ENCODE measurements around the gene ANKRD26. TPM values are rescaled to one million over a fixed set of nuclear protein-coding genes. Genes with fewer than 3 reads are reported as not detected.

The ANKRD26 gene
- total RNA-seq, 1 experiment from 2014 or later, result 2.9 TPM

GRCh38 chr10:27134371-27134770 lies 34.1 kb upstream of the ANKRD26 start:
- Histone ChIP-seq H3K27ac (ENCODE audit: low read length) (no peak overlapping the region), H2AFZ (ENCODE audit: low read length) (no peak overlapping the region), H3K36me3 (ENCODE audit: low read depth, low read length) (peaks cover 48% of the 10 kb centered on the region), H3K9me3 (ENCODE audit: low read length) (no peaks in the 10 kb centered on the region), H3K79me2 (ENCODE audit: low read length) (no peaks in the 10 kb centered on the region), H3K4me1 (ENCODE audit: insufficient read depth, low read length) (no peaks in the 10 kb centered on the region), H3K9me2 (replicated peaks; ENCODE audit: low read length) (no peaks in the 10 kb centered on the region), H3K27me3 (ENCODE audit: low read length) (no peaks in the 10 kb centered on the region), H3F3A (ENCODE audit: low read length, unreplicated experiment) (no peaks in the 10 kb centered on the region), H3K4me2 (ENCODE audit: low read length) (no peak overlapping the region), H4K20me1 (ENCODE audit: low read length) (no peaks in the 10 kb centered on the region), H3K9ac (ENCODE audit: low read length) (no peak overlapping the region), H3K4me3 (ENCODE audit: low read length) (no peak overlapping the region)
- CTCF ChIA-PET, result no interaction called here
- DNase-seq (no peak), ATAC-seq (no peak)
- POLR2A ChIA-PET (ENCODE audit: unreplicated experiment), result no interaction called here
- no peak for TF ChIP-seq EZH2 (IDR thresholded peaks at IDR 0.05; ENCODE audit: low read length, unreplicated experiment)
- no peak for TF ChIP-seq EZH2phosphoT487 (IDR thresholded peaks at IDR 0.05; ENCODE audit: borderline replicate concordance, low read length)
- TF ChIP-seq, protein P1, sequence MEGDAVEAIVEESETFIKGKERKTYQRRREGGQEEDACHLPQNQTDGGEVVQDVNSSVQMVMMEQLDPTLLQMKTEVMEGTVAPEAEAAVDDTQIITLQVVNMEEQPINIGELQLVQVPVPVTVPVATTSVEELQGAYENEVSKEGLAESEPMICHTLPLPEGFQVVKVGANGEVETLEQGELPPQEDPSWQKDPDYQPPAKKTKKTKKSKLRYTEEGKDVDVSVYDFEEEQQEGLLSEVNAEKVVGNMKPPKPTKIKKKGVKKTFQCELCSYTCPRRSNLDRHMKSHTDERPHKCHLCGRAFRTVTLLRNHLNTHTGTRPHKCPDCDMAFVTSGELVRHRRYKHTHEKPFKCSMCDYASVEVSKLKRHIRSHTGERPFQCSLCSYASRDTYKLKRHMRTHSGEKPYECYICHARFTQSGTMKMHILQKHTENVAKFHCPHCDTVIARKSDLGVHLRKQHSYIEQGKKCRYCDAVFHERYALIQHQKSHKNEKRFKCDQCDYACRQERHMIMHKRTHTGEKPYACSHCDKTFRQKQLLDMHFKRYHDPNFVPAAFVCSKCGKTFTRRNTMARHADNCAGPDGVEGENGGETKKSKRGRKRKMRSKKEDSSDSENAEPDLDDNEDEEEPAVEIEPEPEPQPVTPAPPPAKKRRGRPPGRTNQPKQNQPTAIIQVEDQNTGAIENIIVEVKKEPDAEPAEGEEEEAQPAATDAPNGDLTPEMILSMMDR (conservative IDR thresholded peaks at IDR 0.05; ENCODE audit: low read depth, low read length), result no peak
- BruUV-seq (replicated peaks), result no TSS peak
- intact Hi-C loops (cut with micrococcal nuclease), result no loop called here

DNA sequence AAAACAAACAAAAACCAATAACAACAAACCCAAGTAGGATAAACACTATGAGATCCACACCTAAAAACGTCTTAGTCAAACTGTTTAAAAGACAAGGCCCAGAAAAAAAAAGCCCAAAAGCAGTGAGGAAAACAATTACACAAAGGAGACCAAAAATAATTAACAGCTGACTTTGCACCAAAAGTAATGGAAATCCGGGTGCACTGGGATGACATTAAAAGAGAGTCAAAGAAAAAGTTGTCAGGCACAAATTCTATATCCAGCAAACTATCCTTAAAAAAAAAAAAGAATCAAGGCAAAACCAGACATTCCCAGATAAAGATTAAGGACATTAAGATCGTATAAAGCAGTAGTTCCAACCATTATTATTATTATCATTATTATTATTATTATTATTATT lies 7.9 kb upstream of the ANKRD26 start:
- H3K4me3 ChIP-seq (ENCODE audit: low read length), result no peak overlapping the region
- H3K9me2 ChIP-seq (replicated peaks; ENCODE audit: low read length), result no peaks in the 10 kb centered on the region
- peaks cover 12% of the 10 kb centered on the region; the same call in 1 of the 2 replicates for H3K36me3 ChIP-seq (ENCODE audit: low read depth, low read length)
- intact Hi-C loops (cut with micrococcal nuclease), result no loop called here
- no peak overlapping the region for H3K9ac ChIP-seq (ENCODE audit: low read length)
- TF ChIP-seq EZH2phosphoT487 (IDR thresholded peaks at IDR 0.05; ENCODE audit: borderline replicate concordance, low read length), result no peak
- no peak for TF ChIP-seq EZH2 (IDR thresholded peaks at IDR 0.05; ENCODE audit: low read length, unreplicated experiment)
- TF ChIP-seq, protein P1 (conservative IDR thresholded peaks at IDR 0.05; ENCODE audit: low read depth, low read length), result no peak
- no peaks in the 10 kb centered on the region for H3K27me3 ChIP-seq (ENCODE audit: low read length)
- POLR2A ChIA-PET (ENCODE audit: unreplicated experiment), result no interaction called here
- BruUV-seq (replicated peaks), result no TSS peak
- no peak overlapping the region for H2AFZ ChIP-seq (ENCODE audit: low read length)
- ATAC-seq, result no peak
- no peaks in the 10 kb centered on the region for H4K20me1 ChIP-seq (ENCODE audit: low read length)
- H3K9me3 ChIP-seq (ENCODE audit: low read length), result no peaks in the 10 kb centered on the region
- H3K79me2 ChIP-seq (ENCODE audit: low read length), result no peaks in the 10 kb centered on the region
- H3K27ac ChIP-seq (ENCODE audit: low read length), result no peak overlapping the region
- H3F3A ChIP-seq (ENCODE audit: low read length, unreplicated experiment), result no peaks in the 10 kb centered on the region
- no peaks in the 10 kb centered on the region for H3K4me1 ChIP-seq (ENCODE audit: insufficient read depth, low read length)
- H3K4me2 ChIP-seq (ENCODE audit: low read length), result no peak overlapping the region
- no peak for DNase-seq
- CTCF ChIA-PET, result no interaction called here

DNA sequence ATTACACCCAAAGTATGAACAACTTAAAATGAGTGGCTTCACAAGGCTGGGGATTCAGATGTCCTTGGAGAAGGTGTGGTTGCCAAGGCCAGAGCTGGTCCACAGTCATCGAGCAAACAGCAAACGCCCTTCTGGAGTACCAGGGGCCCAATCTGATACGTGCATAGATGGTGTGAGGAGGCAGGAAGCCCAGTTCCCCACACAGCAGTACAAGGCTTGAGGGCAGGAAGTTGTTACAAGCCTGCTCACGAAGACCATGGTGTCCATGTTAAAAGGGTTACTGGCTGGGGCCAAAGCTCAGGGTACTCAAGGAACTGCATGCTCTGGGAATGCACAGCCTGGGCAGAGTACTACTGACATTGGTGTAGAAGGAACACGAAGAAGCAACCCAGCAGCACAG lies 4.6 kb upstream of the ANKRD26 start:
- DNase-seq, result no peak
- Histone ChIP-seq H2AFZ (ENCODE audit: low read length) (no peak overlapping the region), H3K27ac (ENCODE audit: low read length) (no peak overlapping the region), H3K4me3 (ENCODE audit: low read length) (no peak overlapping the region), H3K4me1 (ENCODE audit: insufficient read depth, low read length) (peaks cover 5% of the 10 kb centered on the region; the same call in 1 of the 2 replicates), H3K9me3 (ENCODE audit: low read length) (no peaks in the 10 kb centered on the region), H3K9me2 (replicated peaks; ENCODE audit: low read length) (no peaks in the 10 kb centered on the region), H3F3A (ENCODE audit: low read length, unreplicated experiment) (no peaks in the 10 kb centered on the region), H3K79me2 (ENCODE audit: low read length) (peaks cover under 1% of the 10 kb centered on the region; the same call in 1 of the 2 replicates), H4K20me1 (ENCODE audit: low read length) (no peaks in the 10 kb centered on the region), H3K36me3 (ENCODE audit: low read depth, low read length) (no peaks in the 10 kb centered on the region), H3K4me2 (ENCODE audit: low read length) (no peak overlapping the region), H3K27me3 (ENCODE audit: low read length) (no peaks in the 10 kb centered on the region), H3K9ac (ENCODE audit: low read length) (no peak overlapping the region)
- intact Hi-C loops (cut with micrococcal nuclease), result no loop called here
- BruUV-seq (replicated peaks), result no TSS peak
- TF ChIP-seq EZH2phosphoT487 (IDR thresholded peaks at IDR 0.05; ENCODE audit: borderline replicate concordance, low read length) (no peak), EZH2 (IDR thresholded peaks at IDR 0.05; ENCODE audit: low read length, unreplicated experiment) (no peak)
- TF ChIP-seq, protein P1 (conservative IDR thresholded peaks at IDR 0.05; ENCODE audit: low read depth, low read length), result no peak
- ATAC-seq, result no peak
- CTCF ChIA-PET, result interaction anchor here (0.6 kb wide), 1 partner anchor 17 kb away, joined by 3 read pairs; no protein-coding TSS in a partner anchor
- POLR2A ChIA-PET (ENCODE audit: unreplicated experiment), result no interaction called here

Data from PC-3 (cell line).